Nephron (organoid): Measurements from ENCODE around the gene MAP3K4.

Source experiments
- H3K27ac Mint-ChIP-seq, 3 experiments: 2 replicates each; pipeline ENCODE4 v1.8.0; 2020; ENCODE audit warnings: mixed read lengths in 3 of 3, mild to moderate bottlenecking in 2 of 3, moderate library complexity in 1 of 3
- H3K27me3 Mint-ChIP-seq: 2 replicates; pipeline ENCODE4 v1.8.0; 2021; ENCODE audit warnings: low read depth, mild to moderate bottlenecking, moderate library complexity, mixed read lengths
- H3K36me3 Mint-ChIP-seq: 2 replicates; pipeline ENCODE4 v1.8.0; 2020; ENCODE audit warnings: low read depth, mixed read lengths
- H3K4me1 Mint-ChIP-seq: 2 replicates; pipeline ENCODE4 v1.8.0; 2020; ENCODE audit warnings: mixed read lengths
- H3K4me3 Mint-ChIP-seq, 3 experiments: 2 replicates each; pipeline ENCODE4 v1.8.0; 2020; ENCODE audit warnings: mild to moderate bottlenecking in 3 of 3, mixed read lengths in 3 of 3, moderate library complexity in 2 of 3
- H3K9me3 Mint-ChIP-seq: 2 replicates; pipeline ENCODE4 v1.8.0; 2020; ENCODE audit warnings: mixed read lengths
- CTCF ChIP-seq, 3 experiments: fragments of 200-600 bp; sonication (generic); IDR thresholded peaks; one replicate each; pipeline ENCODE4 v1.5.0; 2021; ENCODE audit warnings: antibody characterized with exemption in 3 of 3; ENCODE audit not compliant: unreplicated experiment in 3 of 3

The MAP3K4 gene

GRCh38 chr6:161108916-161109315 is 117.3 kb downstream of the MAP3K4 start:
- H3K36me3 Mint-ChIP-seq = peaks cover 83% of the 10 kb centered on the region
- H3K27me3 Mint-ChIP-seq = no peaks in the 10 kb centered on the region
- H3K4me1 Mint-ChIP-seq = no peaks in the 10 kb centered on the region
- no peak for TF ChIP-seq CTCF (IDR thresholded peaks at IDR 0.05; ENCODE audit: unreplicated experiment in 3 of 3)
- H3K4me3 Mint-ChIP-seq = no peak overlapping the region
- H3K27ac Mint-ChIP-seq = no peak overlapping the region
- no peaks in the 10 kb centered on the region for H3K9me3 Mint-ChIP-seq

- no peaks in the 10 kb centered on the region for H3K4me1 Mint-ChIP-seq
- H3K9me3 Mint-ChIP-seq = no peaks in the 10 kb centered on the region
- no peak for TF ChIP-seq CTCF (IDR thresholded peaks at IDR 0.05; ENCODE audit: unreplicated experiment in 3 of 3)
- no peaks in the 10 kb centered on the region for H3K27me3 Mint-ChIP-seq
- no peak overlapping the region for H3K27ac Mint-ChIP-seq
- peaks cover 85% of the 10 kb centered on the region for H3K36me3 Mint-ChIP-seq
- no peak overlapping the region for H3K4me3 Mint-ChIP-seq
Observed at GRCh38 chr6:161109366-161109765, 117.8 kb downstream of the MAP3K4 start.

GRCh38 chr6:161110028-161110779 is 118.6 kb downstream of the MAP3K4 start:
- Mint-ChIP-seq H3K27me3 (no peaks in the 10 kb centered on the region), H3K36me3 (peaks cover 89% of the 10 kb centered on the region), H3K4me1 (no peaks in the 10 kb centered on the region), H3K9me3 (no peaks in the 10 kb centered on the region), H3K4me3 (no peak overlapping the region), H3K27ac (no peak overlapping the region)
- TF ChIP-seq CTCF (IDR thresholded peaks at IDR 0.05; ENCODE audit: unreplicated experiment in 3 of 3) = no peak

GRCh38 chr6:161111261-161111660 is 119.7 kb downstream of the MAP3K4 start:
- Mint-ChIP-seq H3K27me3 (no peaks in the 10 kb centered on the region), H3K9me3 (no peaks in the 10 kb centered on the region), H3K36me3 (peaks cover 89% of the 10 kb centered on the region), H3K27ac (no peak overlapping the region), H3K4me1 (no peaks in the 10 kb centered on the region), H3K4me3 (no peak overlapping the region)
- TF ChIP-seq CTCF (IDR thresholded peaks at IDR 0.05; ENCODE audit: unreplicated experiment in 3 of 3) = no peak

- H3K36me3 Mint-ChIP-seq = peaks cover 92% of the 10 kb centered on the region
- no peak overlapping the region for H3K4me3 Mint-ChIP-seq
- no peaks in the 10 kb centered on the region for H3K27me3 Mint-ChIP-seq
- H3K4me1 Mint-ChIP-seq = no peaks in the 10 kb centered on the region
- H3K27ac Mint-ChIP-seq = no peak overlapping the region
- peaks cover 23% of the 10 kb centered on the region for H3K9me3 Mint-ChIP-seq
- TF ChIP-seq CTCF (IDR thresholded peaks at IDR 0.05; ENCODE audit: unreplicated experiment in 3 of 3) = no peak
Observed at GRCh38 chr6:161115468-161115867, 123.9 kb downstream of the MAP3K4 start.

- Mint-ChIP-seq H3K4me1 (no peaks in the 10 kb centered on the region), H3K9me3 (peaks cover 33% of the 10 kb centered on the region), H3K4me3 (no peak overlapping the region), H3K27ac (no peak overlapping the region), H3K36me3 (peaks cover 94% of the 10 kb centered on the region), H3K27me3 (no peaks in the 10 kb centered on the region)
- TF ChIP-seq CTCF (IDR thresholded peaks at IDR 0.05; ENCODE audit: unreplicated experiment in 3 of 3) = no peak
Observed at GRCh38 chr6:161116554-161116953, 125.0 kb downstream of the MAP3K4 start.
